Activated T-helper 17 cell treated with anti-CD3 and anti-CD28 coated beads, Interleukin-2, amount 50 U/mL, for 72 hours (primary cell): Measurements from ENCODE around the gene MPZL1. TPM values are rescaled to one million over a fixed set of nuclear protein-coding genes. Genes with fewer than 3 reads are reported as not detected.
"Not testable (repeated sequence)": the region's sequence is repeated elsewhere in the genome, so short reads cannot be mapped to it uniquely, and the experiment has no call there.

Experiments
- ATAC-seq: fragments of 150-1000 bp; cut with Tn5 transposase; replicated peaks from 2 replicates; pipeline ENCODE4 v1.10.0; 2021; ENCODE audit warnings: mild to moderate bottlenecking, moderate library complexity
- H3K27ac Mint-ChIP-seq: one replicate; pipeline ENCODE4 v1.8.0; 2022; ENCODE audit warnings: mixed read lengths
- H3K27me3 Mint-ChIP-seq: one replicate; pipeline ENCODE4 v1.8.0; 2022; ENCODE audit warnings: mixed read lengths
- H3K36me3 Mint-ChIP-seq: one replicate; pipeline ENCODE4 v1.8.0; 2022; ENCODE audit warnings: low read depth, mild to moderate bottlenecking, mixed read lengths
- H3K4me1 Mint-ChIP-seq: one replicate; pipeline ENCODE4 v1.8.0; 2022; ENCODE audit warnings: mixed read lengths
- H3K4me3 Mint-ChIP-seq: one replicate; pipeline ENCODE4 v1.8.0; 2022; ENCODE audit warnings: mild to moderate bottlenecking, mixed read lengths
- H3K9me3 Mint-ChIP-seq: one replicate; pipeline ENCODE4 v1.8.0; 2022; ENCODE audit warnings: mixed read lengths
- total RNA-seq, 2 donors: library from RNA; stranded (reverse); gene quantifications; one replicate each; pipeline ENCODE4 v1.2.3, GENCODE V29; 2022

MPZL1 gene
- total RNA-seq, 2 donors from 2014 or later = 24.4 to 27.0 TPM

DNA sequence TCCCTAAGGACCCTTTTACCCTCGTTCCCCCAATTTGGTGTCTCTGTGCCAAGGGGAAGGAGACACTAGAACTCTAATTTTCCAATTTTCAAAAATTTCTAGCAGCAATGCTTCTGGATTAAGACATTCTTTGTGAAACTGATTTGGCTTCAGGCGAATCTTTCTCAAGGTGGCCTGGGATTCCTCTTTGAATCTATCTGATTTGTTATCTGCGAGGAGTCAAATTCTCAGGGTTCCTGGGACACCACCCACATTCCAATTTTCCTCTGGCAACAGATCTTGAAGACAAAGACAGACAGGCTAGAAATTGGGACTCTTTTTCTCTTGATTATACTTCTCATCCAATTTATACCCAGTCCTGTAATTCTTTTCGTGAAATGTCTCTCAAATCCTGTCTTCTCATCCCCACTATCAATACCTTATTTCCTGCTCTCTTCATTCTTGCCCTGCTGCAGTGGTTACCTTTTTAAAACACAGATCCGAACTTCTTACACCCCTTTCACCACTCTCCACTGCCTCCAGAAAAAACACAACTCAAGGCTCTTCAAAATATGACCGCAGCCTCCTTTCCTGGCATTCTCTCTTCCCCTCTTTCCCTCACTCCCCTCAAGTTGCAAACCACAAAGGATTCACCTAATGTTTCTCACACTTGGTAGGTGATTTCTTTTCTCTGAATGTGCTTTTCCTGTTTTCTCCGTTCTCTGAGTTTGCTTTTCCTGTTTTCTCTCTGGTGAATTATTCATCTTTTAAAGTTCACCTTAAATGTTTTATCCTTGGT, 2.7 kb upstream of the MPZL1 start:
- H3K9me3 Mint-ChIP-seq = no peaks in the 10 kb centered on the region
- H3K27me3 Mint-ChIP-seq = no peaks in the 10 kb centered on the region
- H3K27ac Mint-ChIP-seq = peak overlapping the region; percentile 4
- no peak for ATAC-seq
- H3K4me1 Mint-ChIP-seq = peaks cover 27% of the 10 kb centered on the region
- H3K4me3 Mint-ChIP-seq = peak overlapping the region; percentile 88
- H3K36me3 Mint-ChIP-seq = peaks cover 17% of the 10 kb centered on the region

DNA sequence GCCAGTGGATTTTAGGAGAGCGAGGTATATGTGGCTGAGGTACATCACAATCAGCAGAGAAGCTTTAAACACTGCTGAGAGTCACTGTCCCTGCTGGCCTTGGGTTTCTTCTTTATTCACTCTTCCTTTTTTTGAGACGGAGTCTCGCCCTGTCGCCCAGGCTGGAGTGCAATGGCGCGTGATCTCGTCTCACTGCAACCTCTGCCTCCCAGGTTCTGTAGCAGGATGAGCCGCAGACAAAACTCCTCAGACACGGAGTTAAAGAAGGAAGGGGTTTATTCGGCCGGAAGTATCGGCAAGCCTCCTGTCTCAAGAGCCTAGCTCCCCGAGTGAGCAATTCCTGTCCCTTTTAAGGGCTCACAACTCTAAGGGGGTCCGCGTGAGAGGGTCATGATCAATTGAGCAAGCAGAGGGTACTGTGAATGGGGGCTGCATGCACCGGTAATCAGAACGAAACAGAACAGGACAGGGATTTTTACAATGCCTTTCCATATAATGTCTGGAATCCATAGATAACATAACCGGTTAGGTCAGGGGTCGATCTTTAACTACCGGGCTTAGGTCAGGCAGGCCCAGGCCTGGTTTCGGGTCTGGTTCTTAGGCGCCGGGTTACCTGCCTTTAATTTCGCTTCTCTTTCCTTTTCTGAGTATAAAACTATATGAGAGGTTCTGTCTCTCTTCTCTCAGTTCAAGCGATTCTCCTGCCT, 1.9 kb upstream of the MPZL1 start:
- H3K27me3 Mint-ChIP-seq, ATAC-seq, H3K36me3 Mint-ChIP-seq, H3K9me3 Mint-ChIP-seq: not testable (repeated sequence)
- Mint-ChIP-seq H3K27ac (peak overlapping the region; percentile 4), H3K4me3 (peak overlapping the region; percentile 88), H3K4me1 (peaks cover 25% of the 10 kb centered on the region)

DNA sequence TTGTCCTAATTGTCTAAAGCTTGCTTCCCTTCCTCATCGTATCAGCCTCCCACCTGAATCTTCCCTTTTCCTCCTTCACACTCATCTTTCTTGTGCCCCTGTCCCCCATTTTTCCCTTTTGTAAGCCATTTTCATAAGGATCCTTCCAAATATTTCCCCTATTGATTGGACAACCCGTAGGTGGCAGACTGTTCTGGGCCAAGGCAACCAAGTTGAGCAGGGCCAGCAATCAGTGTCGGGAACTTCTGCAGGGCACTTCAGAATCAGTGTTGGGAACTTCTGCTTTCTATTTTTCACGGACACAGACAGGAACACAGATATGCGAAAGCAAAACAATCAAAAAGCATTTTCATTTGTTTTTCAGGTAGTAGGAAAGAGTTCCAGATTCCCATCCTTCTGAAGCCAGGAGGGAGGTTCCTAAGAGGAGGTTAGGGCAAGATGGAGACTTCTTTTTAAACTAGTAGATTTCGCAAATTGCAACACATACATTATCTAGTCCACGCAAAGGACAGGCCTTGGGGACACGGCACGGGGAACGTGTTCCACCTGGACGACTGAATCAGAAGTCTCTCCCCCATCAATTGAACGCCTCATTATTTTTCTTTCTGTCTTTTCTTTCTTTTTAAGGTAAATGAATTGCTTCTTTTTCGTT, 691 bp upstream of the MPZL1 start:
- no peak for ATAC-seq
- Mint-ChIP-seq H3K36me3 (no peaks in the 10 kb centered on the region), H3K27me3 (no peaks in the 10 kb centered on the region), H3K4me3 (peak overlapping the region; percentile 88), H3K27ac (peak overlapping the region; percentile 77), H3K4me1 (peaks cover 19% of the 10 kb centered on the region), H3K9me3 (no peaks in the 10 kb centered on the region)

DNA sequence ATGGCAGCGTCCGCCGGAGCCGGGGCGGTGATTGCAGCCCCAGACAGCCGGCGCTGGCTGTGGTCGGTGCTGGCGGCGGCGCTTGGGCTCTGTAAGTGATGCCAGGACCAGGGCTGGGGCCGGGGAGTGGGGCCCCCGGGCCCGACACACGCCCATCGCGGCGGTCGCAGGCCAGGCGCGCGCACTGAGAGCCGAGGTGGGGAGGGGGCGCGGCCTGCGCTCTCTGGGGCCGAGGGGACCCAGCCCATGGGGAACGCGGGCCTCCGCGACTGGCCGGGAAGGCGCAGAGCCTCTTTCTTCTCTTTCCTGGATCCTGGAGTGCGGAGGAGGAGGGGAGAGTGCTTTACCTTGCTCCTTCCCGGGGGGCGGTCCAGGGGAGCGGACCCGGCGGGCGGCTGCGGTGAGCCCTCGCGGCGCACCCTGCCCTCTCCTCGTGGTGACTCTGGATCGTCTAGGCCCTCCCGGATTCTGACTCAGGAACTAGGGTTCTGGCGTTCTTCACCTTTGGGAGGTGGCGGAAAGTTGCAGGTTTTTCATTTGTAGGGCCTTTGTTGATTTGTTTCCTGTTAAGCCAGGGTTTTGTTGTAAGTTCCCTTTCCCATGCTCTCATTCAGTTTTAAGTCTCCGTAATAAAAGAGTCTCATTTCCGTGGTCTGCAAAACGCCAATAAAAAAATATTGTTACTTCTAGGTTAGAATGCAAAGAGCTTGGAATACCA, 529 bp downstream of the MPZL1 start:
- Mint-ChIP-seq H3K4me1 (peaks cover 19% of the 10 kb centered on the region), H3K4me3 (peak overlapping the region; percentile 88), H3K27ac (peak overlapping the region; percentile 77), H3K36me3 (no peaks in the 10 kb centered on the region), H3K27me3 (no peaks in the 10 kb centered on the region), H3K9me3 (no peaks in the 10 kb centered on the region)
- ATAC-seq = peak; percentile 64

DNA sequence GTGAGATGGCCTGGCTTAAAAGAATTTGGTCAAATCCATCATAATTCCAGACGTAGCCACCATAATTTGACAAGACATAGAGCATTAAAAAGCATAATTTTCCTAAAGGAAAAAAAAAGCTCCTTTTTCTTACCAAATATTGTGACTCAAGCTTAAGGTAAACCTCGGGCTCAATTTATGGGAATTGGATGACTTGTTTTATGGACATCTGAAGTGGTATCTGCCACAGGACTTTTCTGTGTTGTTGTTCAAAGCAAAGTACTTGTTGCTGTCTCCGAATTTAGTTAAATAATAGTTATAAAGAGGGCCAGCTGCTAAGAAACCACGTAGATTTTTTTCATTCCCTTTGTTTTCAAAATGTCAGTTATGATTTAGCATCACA, 1.1 kb downstream of the MPZL1 start:
- H3K4me3 Mint-ChIP-seq = peak overlapping the region; percentile 88
- H3K27me3 Mint-ChIP-seq = no peaks in the 10 kb centered on the region
- ATAC-seq = no peak
- no peaks in the 10 kb centered on the region for H3K36me3 Mint-ChIP-seq
- peaks cover 19% of the 10 kb centered on the region for H3K4me1 Mint-ChIP-seq
- no peak overlapping the region for H3K27ac Mint-ChIP-seq
- no peaks in the 10 kb centered on the region for H3K9me3 Mint-ChIP-seq

DNA sequence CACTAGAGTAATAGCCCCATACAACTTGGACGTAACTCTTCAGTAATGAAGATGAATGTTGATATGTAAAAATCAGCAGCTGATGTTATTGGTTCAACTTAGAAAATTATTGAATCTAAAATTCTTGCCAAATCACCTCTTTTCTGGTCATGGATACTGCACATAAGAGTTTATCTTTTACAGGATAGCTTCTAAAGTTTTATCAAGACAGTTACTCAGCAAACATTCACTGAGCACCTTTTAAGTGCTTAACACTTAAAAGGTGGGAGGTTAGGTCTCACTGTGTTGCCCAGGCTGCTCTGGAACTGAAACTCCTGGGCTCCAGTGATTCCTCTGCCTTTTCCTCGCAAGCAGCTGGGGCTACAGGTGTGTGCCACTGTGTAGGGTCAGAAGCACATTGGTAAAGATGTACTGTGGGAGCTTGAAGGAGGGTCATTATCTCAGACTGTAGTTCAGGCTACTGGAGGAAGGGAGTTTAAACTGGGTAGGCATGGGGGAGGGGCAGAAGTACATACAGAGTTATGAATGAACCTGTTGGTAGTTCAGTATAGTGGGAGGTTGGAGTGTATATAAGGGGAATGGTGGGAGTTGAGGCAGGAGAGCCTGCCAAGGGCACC, 2.0 kb downstream of the MPZL1 start:
- H3K4me3 Mint-ChIP-seq = peak overlapping the region; percentile 88
- ATAC-seq = no peak
- no peaks in the 10 kb centered on the region for H3K27me3 Mint-ChIP-seq
- H3K36me3 Mint-ChIP-seq = no peaks in the 10 kb centered on the region
- H3K27ac Mint-ChIP-seq = no peak overlapping the region
- H3K4me1 Mint-ChIP-seq = peaks cover 19% of the 10 kb centered on the region
- no peaks in the 10 kb centered on the region for H3K9me3 Mint-ChIP-seq

DNA sequence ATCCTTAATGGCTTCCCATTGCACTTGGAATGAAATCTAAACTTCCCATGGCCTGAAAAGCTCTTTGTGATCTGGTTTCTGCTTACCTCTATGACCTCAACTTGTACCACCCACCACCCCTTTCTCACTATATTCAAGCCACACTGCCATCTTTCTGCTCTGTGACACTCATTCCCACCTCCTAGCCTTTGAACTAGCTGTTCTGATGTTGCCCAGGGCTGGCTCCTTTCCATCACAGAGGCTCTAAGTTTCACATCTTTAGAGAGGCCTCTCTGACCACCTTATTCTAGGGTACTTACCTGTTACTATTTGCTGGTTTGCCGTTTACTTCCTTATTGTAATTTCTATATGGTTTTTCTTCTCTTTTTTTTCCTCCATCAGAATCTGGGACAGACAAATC, 4.2 kb downstream of the MPZL1 start:
- Mint-ChIP-seq H3K4me3 (no peak overlapping the region), H3K27ac (no peak overlapping the region), H3K36me3 (peaks cover 10% of the 10 kb centered on the region), H3K9me3 (no peaks in the 10 kb centered on the region), H3K27me3 (no peaks in the 10 kb centered on the region), H3K4me1 (peaks cover 10% of the 10 kb centered on the region)
- no peak for ATAC-seq

DNA sequence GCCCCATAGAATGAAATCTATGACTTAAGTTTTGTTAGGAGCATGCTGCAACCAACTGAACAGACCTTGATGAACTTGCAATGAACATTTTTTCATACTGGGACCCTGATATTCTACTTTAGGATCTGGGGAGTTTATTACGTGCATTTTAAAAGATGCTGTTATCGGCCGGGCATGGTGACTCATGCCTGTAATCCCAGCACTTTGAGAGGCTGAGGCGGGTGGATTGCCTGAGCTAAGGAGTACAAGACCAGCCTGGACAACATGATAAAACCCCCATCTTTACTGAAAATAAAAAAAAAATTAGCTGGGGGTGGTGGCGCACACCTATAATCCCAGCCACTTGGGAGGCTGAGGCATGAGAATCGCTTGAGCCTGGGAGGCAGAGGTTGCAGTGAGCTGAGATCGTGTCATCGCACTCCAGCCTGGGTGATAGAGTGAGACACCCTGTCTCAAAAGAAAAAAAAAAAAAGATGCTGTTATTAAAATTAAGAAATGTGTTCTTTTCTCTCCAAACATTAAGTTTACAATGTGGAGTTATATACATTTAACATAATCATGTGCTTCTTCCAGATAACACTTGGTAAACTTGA, 7.1 kb downstream of the MPZL1 start:
- H3K36me3 Mint-ChIP-seq = peaks cover 10% of the 10 kb centered on the region
- H3K9me3 Mint-ChIP-seq = no peaks in the 10 kb centered on the region
- H3K27me3 Mint-ChIP-seq = no peaks in the 10 kb centered on the region
- no peak overlapping the region for H3K4me3 Mint-ChIP-seq
- H3K27ac Mint-ChIP-seq = no peak overlapping the region
- no peak for ATAC-seq
- H3K4me1 Mint-ChIP-seq = peaks cover 5% of the 10 kb centered on the region

DNA sequence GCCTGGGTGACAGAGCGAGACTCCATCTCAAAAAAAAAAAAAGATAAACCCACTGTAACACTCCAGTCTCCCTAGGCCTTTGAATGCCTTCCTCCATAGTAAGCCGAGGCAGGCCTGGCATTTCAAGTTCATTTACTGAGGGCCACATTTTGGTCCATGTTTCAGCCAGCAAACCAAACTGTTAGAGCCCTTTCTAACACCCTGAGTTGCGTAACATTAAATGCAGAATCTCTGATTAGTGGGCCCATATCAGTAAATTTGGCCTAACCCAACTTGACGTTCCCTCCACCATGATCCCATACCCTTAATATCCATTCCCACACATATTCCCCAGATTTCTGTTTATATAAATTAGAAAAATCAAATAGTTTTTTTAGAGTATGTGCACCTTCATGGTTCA, 12.4 kb downstream of the MPZL1 start:
- ATAC-seq = no peak
- H3K27me3 Mint-ChIP-seq = no peaks in the 10 kb centered on the region
- H3K9me3 Mint-ChIP-seq = no peaks in the 10 kb centered on the region
- no peak overlapping the region for H3K4me3 Mint-ChIP-seq
- H3K4me1 Mint-ChIP-seq = no peaks in the 10 kb centered on the region
- no peak overlapping the region for H3K27ac Mint-ChIP-seq
- peaks cover 10% of the 10 kb centered on the region for H3K36me3 Mint-ChIP-seq

DNA sequence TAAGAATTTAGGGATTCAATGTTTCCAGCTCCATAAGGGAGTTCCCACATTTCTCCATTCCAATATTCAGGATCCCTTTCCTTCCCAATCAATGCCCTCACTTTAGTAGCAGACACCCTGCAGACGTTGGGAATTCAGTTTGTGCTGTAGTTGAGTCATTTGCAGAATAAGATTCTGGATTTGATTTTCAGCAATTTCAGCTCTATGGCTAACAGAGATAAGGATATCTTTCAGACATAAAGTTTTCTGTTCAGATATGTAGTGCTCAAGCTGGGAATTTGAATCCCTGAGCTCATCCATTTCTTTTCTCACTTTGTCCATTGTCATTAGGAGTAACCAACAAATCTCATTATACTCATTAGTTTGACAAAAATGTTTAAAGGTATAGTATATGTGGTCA, 13.1 kb downstream of the MPZL1 start:
- ATAC-seq = no peak
- Mint-ChIP-seq H3K27me3 (no peaks in the 10 kb centered on the region), H3K4me3 (no peak overlapping the region), H3K27ac (no peak overlapping the region), H3K9me3 (no peaks in the 10 kb centered on the region), H3K36me3 (peaks cover 10% of the 10 kb centered on the region), H3K4me1 (no peaks in the 10 kb centered on the region)

DNA sequence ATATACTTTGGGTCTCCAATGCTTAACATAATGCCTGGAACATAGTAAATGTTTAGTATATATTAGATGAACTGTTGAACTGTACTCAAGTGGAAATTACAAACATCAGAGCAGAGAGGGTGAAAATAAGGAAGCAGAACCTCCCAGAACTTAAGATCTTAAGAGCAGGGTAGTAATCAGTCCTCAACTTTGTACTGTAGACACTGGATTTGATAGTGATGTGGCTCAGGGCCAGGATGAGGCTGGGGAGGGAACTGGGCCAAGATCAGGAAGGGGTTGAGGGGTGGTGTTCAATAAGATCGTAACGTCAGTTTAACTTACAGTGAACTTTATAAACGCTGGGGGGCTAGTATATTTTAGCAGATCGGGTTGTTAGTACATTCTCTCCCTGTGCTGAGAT, 15.4 kb downstream of the MPZL1 start:
- Mint-ChIP-seq H3K4me1 (no peaks in the 10 kb centered on the region), H3K4me3 (no peak overlapping the region), H3K27me3 (no peaks in the 10 kb centered on the region), H3K9me3 (no peaks in the 10 kb centered on the region), H3K36me3 (no peaks in the 10 kb centered on the region), H3K27ac (no peak overlapping the region)
- no peak for ATAC-seq

DNA sequence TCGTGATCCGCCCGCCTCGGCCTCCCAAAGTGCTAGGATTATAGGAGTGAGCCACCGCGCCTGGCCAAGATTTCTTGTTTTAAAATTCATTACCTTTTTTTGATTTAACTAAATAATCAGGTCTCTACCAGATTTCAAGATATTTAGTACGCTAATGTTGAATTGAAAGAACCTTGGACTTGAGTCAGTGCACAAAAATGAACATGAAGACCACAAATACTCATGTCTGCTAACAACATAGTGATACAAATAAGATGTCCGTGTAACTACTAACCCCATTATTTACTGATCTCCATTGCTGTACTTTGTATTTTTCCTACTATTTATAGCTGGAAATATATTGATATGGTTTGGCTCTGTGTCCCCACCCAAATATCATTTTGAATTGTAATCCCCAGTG, 16.4 kb downstream of the MPZL1 start:
- Mint-ChIP-seq H3K27ac (no peak overlapping the region), H3K9me3 (no peaks in the 10 kb centered on the region), H3K36me3 (no peaks in the 10 kb centered on the region), H3K4me1 (no peaks in the 10 kb centered on the region), H3K27me3 (no peaks in the 10 kb centered on the region), H3K4me3 (no peak overlapping the region)
- no peak for ATAC-seq

DNA sequence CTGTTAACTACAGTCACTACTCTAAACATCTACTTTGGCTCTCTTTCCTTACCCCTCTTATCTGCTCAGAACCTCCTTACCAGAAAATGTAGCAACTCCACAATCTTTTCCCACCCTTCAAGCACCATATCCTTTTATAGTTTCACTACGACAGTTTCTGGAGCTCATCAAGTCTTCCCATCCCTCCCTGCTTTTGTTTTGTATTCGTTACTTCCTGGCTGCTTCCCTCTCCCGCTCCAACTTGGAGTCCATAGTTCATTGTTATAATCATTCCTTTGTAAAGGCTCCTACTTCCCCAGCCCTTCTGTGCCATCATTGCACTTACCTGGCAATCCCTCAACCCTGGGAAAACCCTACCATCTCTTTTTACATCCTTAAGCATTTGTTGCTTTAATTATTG, 18.0 kb downstream of the MPZL1 start:
- Mint-ChIP-seq H3K4me3 (no peak overlapping the region), H3K36me3 (no peaks in the 10 kb centered on the region), H3K27me3 (no peaks in the 10 kb centered on the region), H3K9me3 (no peaks in the 10 kb centered on the region), H3K4me1 (no peaks in the 10 kb centered on the region), H3K27ac (no peak overlapping the region)
- no peak for ATAC-seq

DNA sequence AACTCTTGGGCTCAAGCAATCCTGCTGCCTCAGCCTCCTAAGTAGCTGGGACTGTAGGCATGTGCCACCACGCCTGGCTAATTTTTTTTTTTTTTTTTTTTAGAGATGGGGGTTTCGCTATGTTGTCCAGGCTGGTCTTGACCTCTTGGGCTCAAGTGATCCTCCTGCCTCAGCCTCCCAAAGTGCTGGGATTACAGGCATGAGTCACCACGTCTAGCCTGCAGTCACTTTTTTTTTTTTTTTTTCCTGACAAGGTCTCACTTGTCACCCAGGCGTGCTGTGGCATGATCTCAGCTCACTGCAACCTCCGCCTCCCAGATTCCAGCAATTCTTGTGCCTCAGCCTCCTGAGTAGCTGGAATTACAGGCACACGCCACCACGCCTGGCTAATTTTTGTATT, 19.3 kb downstream of the MPZL1 start:
- H3K27me3 Mint-ChIP-seq, H3K4me1 Mint-ChIP-seq, H3K27ac Mint-ChIP-seq, ATAC-seq, H3K9me3 Mint-ChIP-seq, H3K36me3 Mint-ChIP-seq, H3K4me3 Mint-ChIP-seq: not testable (repeated sequence)
